Rectal smooth muscle tissue (tissue), 1 donor: Measurements from ENCODE around the gene NBEA.

ENCODE experiments used
- H3K27ac ChIP-seq: one replicate; pipeline ENCODE4 v1.7.0; 2013; ENCODE audit warnings: low read depth, low read length, inconsistent platforms
- H3K27me3 ChIP-seq: one replicate; pipeline ENCODE4 v1.7.0; 2013; ENCODE audit warnings: low read length; ENCODE audit not compliant: control insufficient read depth, insufficient read depth
- H3K36me3 ChIP-seq: one replicate; pipeline ENCODE4 v1.7.0; 2013; ENCODE audit warnings: low read length; ENCODE audit not compliant: control insufficient read depth, insufficient read depth
- H3K4me1 ChIP-seq: one replicate; pipeline ENCODE4 v1.7.0; 2013; ENCODE audit warnings: low read length; ENCODE audit not compliant: control insufficient read depth, insufficient read depth
- H3K4me3 ChIP-seq: one replicate; pipeline ENCODE4 v1.7.0; 2013; ENCODE audit warnings: low read length
- H3K9ac ChIP-seq: one replicate; pipeline ENCODE4 v1.7.0; 2013; ENCODE audit warnings: low read length

The NBEA gene

DNA sequence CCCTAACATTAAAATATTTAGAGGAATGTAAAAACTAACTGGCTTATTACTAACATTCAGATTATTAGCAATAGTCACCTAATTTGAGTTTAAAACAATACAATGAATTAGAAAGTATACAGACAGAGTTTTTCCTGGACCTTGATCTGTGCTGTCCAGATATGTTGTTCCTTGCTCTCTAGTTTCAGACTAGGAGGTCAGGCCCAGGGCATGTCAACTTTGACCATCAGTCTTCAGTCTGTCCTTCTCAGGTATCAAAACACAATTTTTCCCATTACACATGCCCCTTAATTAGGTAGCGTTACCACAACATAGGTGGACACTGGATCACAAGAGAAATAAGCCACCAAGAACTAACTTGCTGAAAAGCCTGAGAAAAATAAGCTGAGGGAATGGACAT lies 337.4 kb downstream of the NBEA start:
- no peak overlapping the region for H3K27ac ChIP-seq
- no peak overlapping the region for H3K4me3 ChIP-seq
- H3K9ac ChIP-seq, result no peak overlapping the region
- H3K27me3 ChIP-seq, result no peaks in the 10 kb centered on the region
- H3K36me3 ChIP-seq, result no peaks in the 10 kb centered on the region
- H3K4me1 ChIP-seq, result no peaks in the 10 kb centered on the region

DNA sequence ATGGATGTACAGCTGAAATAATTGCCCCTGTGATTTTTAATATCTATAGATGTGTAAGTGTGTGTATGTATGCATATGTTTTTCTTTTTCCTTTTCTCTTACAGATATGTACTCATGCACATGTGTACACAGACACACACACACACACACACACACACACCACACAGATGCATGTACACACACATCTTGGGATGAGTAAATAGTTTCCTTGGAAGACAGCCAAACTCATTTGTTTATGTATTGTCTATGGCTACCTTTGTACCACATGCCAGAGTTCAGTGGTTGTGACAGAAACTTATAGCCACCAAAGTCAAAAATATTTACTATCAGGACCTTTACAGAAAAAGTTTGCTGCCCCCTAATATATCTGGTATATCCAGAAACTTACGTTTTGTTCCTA lies 341.8 kb downstream of the NBEA start:
- Histone ChIP-seq H3K4me3 (no peak overlapping the region), H3K27ac (no peak overlapping the region), H3K27me3 (no peaks in the 10 kb centered on the region), H3K36me3 (no peaks in the 10 kb centered on the region), H3K4me1 (no peaks in the 10 kb centered on the region), H3K9ac (no peak overlapping the region)

DNA sequence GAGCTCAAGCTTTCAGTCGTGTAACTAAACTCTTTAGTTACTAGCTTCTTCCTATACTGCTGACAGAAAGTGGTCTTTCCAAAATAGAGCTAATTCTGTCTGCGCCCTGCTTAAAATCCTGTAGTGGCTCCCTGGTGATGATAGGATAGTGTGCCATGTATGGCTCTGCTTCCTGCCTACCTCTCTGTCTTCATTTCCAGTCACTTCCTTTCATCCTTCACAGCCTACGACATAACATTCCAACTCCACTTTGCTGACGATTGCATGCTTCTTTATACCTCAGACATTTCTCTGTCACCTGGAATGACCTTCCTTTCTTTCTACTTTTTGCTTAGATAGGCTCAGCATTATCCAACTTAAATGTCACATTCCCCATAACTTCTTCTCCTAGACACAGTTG lies 343.6 kb downstream of the NBEA start:
- H3K36me3 ChIP-seq, result no peaks in the 10 kb centered on the region

DNA sequence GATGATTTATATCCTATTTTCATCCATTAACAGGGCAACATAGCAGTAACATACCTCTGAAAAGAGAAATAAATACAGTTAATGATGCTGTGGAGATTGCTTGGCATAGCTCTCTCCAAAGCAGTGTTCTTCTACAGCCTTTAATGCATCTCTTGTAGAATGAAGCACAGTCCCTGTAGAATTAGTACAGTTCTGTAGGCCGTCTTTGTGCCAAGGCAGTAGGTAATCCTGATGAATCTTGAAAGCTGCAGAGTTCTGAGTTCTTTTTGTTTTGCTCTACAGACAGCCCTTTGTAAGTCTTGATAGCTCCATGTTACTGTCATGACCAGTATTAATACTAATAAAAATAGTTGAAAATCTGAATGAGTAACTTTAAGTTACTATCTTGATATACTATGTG lies 350.3 kb downstream of the NBEA start:
- H3K9ac ChIP-seq, result no peak overlapping the region
- H3K27me3 ChIP-seq, result no peaks in the 10 kb centered on the region
- no peaks in the 10 kb centered on the region for H3K4me1 ChIP-seq

More for the DNA sequence above, 343.6 kb downstream of the NBEA start:
- Histone ChIP-seq H3K4me3 (no peak overlapping the region), H3K27me3 (no peaks in the 10 kb centered on the region), H3K27ac (no peak overlapping the region), H3K9ac (no peak overlapping the region), H3K4me1 (no peaks in the 10 kb centered on the region)

DNA sequence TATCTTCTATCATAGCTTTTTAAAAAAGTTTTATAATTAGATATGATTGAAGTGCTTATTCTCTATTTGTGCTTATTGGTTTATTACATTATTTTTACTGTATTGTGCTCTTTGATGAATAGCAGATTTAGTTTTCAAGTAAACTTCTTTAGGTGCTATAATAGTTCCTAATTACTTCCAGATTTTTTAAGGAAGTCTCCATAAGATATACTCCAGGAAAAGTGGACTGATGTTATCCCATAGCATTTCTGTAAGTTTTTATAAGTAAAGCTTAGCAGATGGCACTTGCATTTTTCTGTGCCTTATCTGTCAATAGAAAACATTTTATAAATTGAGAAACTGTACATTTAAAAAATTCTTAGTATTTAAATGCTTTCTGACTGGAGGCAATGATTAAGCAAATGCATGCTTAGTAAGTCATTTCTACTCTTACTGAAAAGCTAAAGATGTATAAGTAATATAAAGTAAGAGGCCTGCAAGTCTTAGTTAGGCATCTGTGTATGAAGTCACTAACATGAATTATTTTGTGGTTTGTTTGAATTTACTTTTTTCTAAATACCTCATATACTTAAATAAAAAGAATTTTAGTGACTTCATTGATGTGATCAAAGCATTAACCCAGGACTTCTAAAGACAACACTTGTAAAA lies 351.6 kb downstream of the NBEA start:
- Histone ChIP-seq H3K4me3 (no peak overlapping the region), H3K9ac (no peak overlapping the region)

More for the DNA sequence above, 350.3 kb downstream of the NBEA start:
- Histone ChIP-seq H3K36me3 (no peaks in the 10 kb centered on the region), H3K27ac (no peak overlapping the region), H3K4me3 (no peak overlapping the region)

DNA sequence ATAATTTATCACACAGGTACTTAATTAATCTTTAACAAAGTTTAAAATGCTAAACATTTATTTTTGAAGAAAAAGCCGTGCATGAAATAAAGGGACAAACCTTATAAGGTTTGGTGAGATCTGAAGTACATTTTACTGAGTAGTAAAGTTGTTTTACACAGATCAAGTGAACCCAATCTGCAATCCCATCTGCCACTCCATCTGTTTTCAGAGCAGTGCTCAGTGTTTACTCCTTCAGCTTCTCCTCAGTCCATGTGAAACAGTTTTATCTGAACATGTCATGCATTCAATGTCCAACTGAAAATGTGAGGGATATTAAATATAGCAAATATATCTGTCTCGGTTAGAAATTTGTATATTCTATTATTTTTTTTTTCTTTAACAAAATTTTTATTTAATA lies 367.6 kb downstream of the NBEA start:
- Histone ChIP-seq H3K4me3 (no peak overlapping the region), H3K27ac (no peak overlapping the region), H3K36me3 (no peaks in the 10 kb centered on the region), H3K4me1 (no peaks in the 10 kb centered on the region), H3K9ac (no peak overlapping the region), H3K27me3 (no peaks in the 10 kb centered on the region)

More for the DNA sequence above, 351.6 kb downstream of the NBEA start:
- Histone ChIP-seq H3K27ac (no peak overlapping the region), H3K27me3 (no peaks in the 10 kb centered on the region), H3K36me3 (no peaks in the 10 kb centered on the region), H3K4me1 (no peaks in the 10 kb centered on the region)

DNA sequence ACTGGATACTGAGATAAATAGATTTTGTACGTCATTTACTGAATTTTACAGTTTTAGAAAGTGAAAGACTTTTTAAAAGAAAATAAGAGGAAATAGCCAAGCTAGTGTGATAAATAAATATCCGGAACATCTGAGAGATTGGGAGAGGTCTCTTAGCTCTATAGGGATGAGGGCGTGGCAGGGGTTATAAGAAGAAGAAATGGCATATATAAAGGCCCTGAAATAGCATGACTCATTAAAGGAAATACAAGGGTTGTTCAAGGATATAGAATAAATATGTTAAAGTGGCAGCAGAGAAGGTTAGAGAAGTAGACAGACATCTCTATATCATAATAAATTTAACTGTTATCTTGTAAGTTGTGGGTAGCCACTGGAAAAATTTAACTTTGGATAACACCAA lies 390.1 kb downstream of the NBEA start:
- Histone ChIP-seq H3K9ac (no peak overlapping the region), H3K27me3 (no peaks in the 10 kb centered on the region), H3K4me3 (no peak overlapping the region), H3K4me1 (no peaks in the 10 kb centered on the region), H3K36me3 (no peaks in the 10 kb centered on the region), H3K27ac (no peak overlapping the region)

DNA sequence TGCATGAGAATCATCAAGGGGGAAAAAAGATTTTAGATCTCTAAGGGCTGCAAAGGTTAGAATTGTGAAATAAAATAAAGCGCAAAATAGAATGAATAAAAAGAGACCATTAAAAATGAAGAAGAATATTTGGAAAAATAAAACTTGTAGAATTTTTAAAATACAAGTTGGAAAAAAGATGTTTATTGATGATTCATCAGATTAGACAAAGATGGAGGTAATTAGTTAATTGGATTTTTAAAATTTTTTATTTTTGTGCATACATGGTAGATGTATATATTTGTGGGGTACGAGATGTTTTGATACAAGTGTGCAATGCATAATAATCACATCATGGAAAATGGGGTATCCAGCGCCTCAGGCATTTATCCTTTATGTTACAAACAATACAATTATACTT lies 391.1 kb downstream of the NBEA start:
- H3K27me3 ChIP-seq, result no peaks in the 10 kb centered on the region
- no peak overlapping the region for H3K9ac ChIP-seq
- no peaks in the 10 kb centered on the region for H3K4me1 ChIP-seq
- no peak overlapping the region for H3K4me3 ChIP-seq
- H3K36me3 ChIP-seq, result no peaks in the 10 kb centered on the region
- no peak overlapping the region for H3K27ac ChIP-seq

DNA sequence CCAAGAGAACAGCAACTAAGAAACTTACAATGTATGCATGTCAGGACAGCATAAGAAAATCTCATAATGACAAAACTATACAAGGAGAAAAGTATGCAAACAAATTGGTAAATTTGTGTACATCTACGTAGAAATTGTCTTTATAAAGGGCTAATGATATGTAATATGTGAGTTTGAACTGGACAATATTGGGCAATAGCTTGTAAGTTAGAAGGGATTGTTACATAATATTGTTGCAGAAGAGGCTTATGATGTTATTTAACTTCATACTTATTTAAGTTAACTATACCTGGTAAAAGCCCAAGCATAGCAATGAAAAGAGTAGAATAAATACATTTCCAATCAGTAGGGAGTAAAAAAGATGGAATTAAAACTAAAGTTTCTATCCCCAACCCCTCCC lies 400.4 kb downstream of the NBEA start:
- no peaks in the 10 kb centered on the region for H3K36me3 ChIP-seq
- no peak overlapping the region for H3K27ac ChIP-seq
- H3K4me1 ChIP-seq, result no peaks in the 10 kb centered on the region
- H3K27me3 ChIP-seq, result no peaks in the 10 kb centered on the region
- H3K9ac ChIP-seq, result no peak overlapping the region
- no peak overlapping the region for H3K4me3 ChIP-seq

DNA sequence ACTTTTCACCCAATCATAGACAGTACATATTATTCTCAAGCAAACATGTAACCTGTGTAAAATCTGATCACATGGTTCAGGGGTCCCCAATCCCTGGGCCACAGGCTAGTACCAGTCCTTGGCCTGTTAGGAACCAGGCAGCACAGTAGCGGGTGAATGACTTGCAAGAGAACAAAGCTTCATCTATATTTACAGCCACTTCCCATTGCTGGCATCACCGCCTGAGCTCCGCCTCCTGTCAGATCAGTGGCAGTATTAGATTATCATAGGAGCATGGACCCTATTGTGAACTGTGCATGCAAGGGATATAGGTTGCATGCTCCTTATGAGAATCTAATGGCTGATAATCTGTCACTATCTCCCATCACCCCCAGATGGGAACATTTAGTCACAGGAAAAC lies 401.3 kb downstream of the NBEA start:
- Histone ChIP-seq H3K4me3 (no peak overlapping the region), H3K27me3 (no peaks in the 10 kb centered on the region), H3K27ac (no peak overlapping the region), H3K9ac (no peak overlapping the region), H3K4me1 (no peaks in the 10 kb centered on the region), H3K36me3 (no peaks in the 10 kb centered on the region)

DNA sequence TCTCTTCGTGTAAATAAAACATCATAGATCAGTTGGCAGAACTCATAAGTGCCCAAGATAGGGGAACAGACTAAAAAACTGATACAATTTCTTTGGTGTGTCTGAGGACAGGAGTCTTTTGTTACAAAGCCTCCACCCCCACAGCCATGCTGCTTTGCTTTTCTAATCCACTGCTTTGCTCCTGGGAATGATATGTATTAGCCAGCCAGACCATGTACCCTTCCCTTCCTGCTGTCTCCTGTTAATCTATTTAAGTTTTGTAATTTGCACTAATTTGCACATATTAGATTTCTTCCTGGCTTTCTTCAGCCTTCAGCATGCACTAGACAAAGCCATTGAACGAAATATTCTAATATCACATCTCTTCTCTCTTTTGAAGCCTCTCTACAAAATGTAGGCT lies 403.9 kb downstream of the NBEA start:
- no peak overlapping the region for H3K4me3 ChIP-seq
- H3K4me1 ChIP-seq, result no peaks in the 10 kb centered on the region
- no peaks in the 10 kb centered on the region for H3K27me3 ChIP-seq
- no peak overlapping the region for H3K27ac ChIP-seq
- H3K36me3 ChIP-seq, result no peaks in the 10 kb centered on the region
- H3K9ac ChIP-seq, result no peak overlapping the region

DNA sequence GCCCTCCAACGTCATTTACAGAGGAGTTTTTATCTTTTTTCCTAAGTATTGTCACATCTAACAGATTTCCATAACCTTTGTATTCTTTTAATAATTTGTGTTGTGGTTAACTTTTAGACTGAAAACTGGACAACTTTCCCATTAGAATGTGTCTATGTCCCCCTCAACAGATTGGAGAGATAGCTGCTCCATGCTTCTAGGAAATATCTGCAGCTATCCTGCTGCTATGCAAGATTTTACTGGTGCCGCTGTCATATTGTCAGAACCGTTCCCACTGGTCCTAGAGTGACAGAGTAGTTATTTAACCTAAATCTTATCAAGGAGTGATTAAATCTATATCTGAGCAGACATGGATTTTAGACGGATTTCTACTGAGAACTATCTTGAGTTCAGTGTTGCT lies 404.4 kb downstream of the NBEA start:
- H3K27me3 ChIP-seq, result no peaks in the 10 kb centered on the region
- no peaks in the 10 kb centered on the region for H3K4me1 ChIP-seq
- no peak overlapping the region for H3K9ac ChIP-seq
- H3K27ac ChIP-seq, result no peak overlapping the region
- no peak overlapping the region for H3K4me3 ChIP-seq
- H3K36me3 ChIP-seq, result no peaks in the 10 kb centered on the region

DNA sequence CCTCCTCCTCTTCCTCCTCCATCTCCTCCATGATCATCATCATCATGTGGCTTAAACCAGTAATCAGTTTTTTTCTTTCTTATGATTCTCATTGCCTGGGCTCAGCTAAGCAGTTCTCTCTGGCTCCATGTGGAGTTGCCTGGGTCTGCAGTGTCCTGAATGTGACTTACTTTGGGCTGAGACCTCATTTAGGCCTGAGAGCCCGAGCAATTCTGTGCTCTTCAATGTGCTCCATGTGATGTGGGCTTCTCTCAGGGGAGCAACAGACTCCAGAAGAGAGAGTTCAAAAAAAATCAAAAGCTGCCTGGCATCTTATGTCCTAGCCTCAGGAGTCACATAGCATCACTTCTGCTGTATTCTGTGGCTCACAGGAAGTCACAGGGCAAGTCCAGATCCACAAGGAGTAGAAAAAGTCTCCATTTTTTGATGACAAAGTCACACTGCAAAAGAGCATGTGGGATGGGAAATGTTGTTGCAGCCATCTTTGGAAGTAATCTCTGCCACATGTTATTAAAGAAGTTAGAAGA lies 405.7 kb downstream of the NBEA start:
- no peaks in the 10 kb centered on the region for H3K4me1 ChIP-seq
- H3K27me3 ChIP-seq, result no peaks in the 10 kb centered on the region
- H3K36me3 ChIP-seq, result no peaks in the 10 kb centered on the region
- no peak overlapping the region for H3K27ac ChIP-seq
- no peak overlapping the region for H3K9ac ChIP-seq
- no peak overlapping the region for H3K4me3 ChIP-seq
